NCI-H526 (cell line): ENCODE data around the gene CLIP1.

ENCODE experiments used
- DNase-seq, 2 experiments: peaks; one replicate each; lab custom pipeline; 2025; lab: John Stamatoyannopoulos, UW

The CLIP1 gene

DNA sequence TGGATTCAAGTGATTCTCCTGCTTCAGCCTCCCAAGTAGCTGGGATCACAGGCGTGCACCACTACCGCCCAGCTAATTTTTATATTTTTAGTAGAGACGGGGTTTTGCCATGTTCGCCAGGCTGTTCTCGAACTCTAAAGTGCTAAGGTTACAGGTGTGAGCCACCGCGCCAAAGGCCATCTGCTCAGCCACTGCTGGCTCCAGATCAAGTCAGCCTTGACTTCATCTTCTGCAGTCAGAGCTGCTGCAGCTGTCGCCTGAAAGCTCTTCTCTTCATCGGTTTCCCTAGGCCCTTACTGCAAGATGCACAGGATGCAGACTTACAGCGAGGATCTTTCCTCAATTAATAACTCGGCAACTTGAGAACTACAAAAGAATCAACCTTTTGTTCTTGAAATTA lies 66.8 kb downstream of the CLIP1 start:
- DNase-seq = no peak

DNA sequence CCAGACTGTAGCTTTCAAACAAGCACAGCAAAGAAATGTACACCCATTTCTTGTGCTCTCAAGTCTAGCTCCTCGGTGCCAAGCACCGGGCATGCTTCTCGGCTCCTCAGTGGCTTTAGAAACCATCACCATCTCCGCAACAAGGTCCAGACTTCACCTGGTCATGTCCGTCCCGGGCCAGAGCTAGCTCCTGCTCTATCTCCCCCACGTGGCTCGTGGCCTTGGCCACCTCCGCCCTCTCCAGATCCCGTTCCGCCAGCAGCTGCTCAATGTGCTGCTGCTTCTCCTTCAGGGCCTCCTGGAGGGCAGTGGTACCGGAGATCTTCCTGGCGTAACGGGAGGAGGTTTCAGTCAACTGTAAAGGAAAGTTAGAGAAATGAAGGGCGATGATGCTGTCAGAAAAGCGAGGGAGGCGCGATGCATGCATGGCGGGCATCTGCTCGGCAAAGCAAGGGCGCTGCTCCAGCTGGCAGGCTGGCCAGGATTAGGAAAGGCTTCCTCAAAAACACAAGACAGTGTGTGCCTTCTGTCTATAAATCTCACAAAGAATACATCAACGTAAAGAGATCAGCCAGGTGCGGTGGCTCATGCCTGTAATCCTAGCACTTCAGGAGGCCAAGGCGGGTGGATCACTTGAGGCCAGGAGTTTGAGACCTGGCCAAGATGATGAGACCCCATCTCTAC lies 67.4 kb downstream of the CLIP1 start:
- no peak for DNase-seq

DNA sequence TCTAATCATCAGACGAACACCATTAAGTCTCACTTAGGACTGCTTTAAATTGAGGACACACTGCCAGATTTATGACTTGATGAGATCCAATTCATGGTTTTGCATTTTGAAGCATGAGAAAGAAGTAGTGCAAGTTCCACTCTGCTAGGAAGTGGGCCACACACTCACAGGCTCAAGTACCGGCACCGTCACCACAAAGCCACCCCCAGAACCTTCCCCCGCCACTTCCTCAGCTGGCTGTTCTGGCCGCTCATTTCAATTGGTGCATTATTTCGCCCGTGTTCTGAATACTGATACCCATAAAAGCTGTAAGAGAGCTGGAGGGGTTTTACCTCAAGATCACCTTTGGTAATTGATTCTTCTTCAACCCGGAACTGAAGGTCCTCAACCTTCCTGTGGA lies 70.1 kb downstream of the CLIP1 start:
- DNase-seq = no peak

DNA sequence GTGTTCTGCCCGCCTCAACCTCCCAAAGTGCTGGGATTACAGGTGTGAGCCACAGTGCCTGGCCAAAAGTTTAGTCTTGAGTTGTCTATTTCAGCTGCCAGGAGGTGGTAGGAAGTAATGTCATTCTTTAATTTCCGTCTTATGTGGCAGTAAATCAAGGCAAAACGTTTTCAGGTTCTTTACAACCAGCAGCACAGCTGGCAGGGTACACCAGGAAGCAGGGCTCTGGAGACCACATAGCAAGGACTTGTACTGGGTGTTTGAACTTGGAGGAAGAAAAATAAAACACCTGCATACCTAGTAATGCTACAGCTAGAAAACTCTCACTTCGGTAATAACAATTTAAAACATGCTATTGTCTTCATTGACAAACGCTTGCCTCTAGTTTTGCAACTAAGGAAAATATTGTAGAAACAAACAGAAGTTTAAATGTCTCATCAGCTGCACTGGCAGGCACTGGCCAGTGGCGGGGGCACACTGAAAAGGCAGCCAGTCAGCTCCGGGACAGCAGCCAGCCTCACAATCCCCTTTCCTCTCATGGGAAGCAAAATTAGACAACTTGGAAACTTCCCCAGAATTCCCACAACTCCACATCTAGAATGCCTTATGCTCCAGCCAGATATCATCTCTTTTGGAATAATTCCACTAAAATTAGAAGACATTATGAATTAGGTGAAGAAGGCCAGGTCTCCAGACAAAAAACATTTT lies 72.2 kb downstream of the CLIP1 start:
- DNase-seq = no peak

DNA sequence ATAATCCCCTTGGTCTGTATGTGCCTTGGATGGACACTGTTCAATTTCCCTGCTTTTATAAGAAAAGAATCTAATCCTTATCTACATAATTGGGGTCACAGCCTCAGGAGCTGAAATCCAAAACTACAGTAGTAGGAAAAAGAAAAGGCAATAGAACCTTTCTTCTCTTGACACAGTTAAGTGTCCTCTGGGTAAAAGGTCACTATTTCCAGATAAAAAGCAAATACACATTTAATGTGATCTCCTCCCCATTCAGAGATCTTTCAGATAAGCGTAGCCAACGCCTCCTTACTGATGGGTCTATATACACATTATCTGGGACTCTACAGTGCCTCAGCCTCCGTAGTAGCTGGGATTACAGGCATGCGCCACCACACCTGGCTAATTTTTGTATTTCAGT lies 73.4 kb downstream of the CLIP1 start:
- no peak for DNase-seq

DNA sequence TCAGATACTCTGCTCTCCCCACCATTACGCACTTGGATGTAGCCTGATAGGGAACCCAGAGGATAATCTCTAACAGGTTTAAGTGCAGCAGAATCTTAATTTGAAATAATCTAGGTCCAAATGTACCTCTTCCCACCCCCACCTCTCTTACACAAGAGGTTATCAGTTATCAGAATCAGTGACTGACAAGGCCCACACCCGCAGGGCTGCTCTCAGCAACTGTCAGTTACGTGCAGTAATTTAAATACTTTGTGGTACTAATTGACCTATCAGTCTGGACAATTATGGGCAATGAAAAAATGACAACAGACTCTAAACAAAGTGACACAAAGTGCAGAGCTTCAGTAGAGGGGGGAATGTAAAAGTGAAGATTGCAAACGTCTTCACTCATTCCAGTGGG lies 74.0 kb downstream of the CLIP1 start:
- DNase-seq = no peak

DNA sequence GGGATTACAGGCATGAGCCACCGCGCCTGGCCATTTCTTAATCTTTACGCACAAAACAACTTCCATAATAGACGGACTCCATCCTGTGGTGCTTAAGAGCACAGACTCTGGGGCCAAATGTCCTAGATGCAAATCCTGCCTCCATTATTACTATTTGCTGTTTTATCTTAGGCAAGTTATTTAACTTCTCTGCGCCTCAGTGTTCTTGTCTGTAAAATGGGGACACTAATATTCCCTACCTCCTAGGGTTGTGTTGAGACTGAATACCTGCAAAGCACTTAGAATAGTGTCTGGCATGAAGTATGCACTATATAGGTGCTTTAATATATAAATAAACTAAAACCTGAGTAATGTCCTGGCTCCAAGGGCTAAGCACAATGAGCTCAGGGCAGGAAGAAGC lies 76.4 kb downstream of the CLIP1 start:
- no peak for DNase-seq

DNA sequence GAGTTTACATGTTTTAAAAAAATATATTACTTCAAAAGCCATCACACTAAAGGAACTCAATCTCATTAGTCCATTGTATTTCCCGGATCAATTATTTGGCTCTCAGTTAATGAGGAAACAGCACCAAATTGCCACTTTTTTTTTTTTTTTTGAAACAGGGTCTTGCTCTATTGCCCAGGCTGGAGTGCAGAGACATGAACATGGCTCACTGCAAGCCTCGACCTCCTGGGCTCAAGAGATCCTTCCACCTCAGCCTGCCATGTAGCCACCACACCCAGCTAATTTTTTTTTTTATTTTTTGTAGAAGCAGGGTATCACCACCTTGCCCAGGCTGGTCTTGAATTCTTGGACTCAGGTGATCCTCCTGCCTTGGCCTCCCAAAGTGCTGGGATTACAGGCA lies 77.4 kb downstream of the CLIP1 start:
- DNase-seq = no peak

DNA sequence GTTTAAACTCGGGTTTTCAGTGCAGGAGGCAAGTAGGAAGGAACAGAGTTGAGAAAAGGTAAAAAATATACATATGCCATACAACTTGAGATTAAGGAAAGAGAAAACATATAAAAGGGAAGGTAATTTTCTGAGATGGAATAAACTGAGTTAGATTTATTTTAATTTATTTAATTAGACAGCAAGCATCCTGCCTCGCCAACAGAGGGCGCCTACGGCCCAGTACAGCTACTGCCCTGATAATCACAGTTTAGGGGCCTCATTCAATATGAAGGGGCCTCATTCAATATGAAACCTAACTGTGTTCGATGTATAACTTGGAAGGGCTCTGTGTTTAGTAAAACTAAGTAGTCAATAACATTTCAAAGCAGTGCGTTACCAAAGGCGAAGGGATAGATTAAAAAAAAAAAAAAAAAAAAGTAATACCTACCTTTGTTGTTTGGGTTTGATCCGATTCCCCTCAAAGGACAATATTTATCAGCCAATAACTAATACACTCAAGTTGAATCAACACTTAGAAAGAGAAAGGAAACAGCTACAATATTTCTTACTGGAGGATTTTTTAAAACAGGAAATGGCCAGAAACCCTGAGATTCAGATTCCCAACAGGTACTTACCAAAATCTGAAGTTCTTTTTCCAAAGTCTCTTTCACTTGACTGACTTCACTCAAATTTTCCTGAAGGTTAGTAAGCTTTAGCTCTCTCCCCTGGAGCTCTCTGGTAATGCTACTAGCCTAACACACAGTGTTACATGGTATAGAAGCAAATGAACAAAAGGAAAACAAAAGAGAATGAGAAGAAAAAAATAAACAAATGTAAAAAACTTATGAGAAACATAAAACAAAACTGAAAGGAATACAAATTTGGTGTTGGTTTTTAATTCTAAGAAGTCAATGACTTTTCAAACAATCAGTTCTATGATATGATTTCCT lies 86.2 kb downstream of the CLIP1 start:
- peak in 1 of 2 experiments; percentile 28 for DNase-seq

DNA sequence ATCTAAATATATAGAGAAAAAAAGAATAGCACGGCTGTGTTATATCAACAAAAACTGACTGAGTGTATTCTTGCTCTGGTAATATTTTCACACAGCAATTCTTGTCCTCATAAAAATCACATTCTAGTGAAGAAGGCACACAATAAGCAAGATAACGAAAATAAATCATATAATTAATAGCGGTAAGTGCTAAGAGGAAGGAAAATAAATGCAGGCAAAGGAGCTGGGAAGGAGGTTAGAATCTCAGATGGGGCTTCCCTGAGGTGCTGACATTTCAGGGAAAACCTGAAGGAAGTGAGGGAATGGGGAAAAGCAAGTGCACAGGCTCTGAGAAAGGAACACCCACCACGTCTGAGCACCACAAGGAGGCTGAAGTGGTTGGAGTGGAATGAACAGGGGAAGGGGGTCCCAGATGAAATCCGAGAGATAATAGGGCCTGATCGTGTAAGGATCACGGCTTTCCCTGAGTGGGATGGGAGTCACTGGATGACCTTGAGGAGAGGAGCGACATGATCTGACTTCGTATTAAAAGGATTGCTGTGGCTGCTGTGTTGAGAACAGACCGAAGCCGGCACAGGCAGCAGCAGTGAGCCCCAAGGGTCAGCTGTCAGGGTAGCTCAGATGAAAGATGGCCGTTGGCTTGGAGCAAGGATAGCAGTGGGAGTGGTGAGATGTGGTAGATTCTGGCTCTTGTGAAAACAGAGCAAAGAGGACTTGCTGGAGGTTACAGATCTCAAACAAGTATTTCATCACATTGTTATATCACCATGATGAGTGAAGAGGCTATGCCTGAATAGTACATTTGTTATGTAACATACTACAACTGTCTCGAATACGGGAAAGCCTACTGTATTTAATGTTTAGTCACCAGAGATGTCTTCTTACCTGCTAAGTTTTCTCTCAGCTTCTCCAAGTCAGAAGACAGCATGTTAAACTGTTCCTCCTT lies 89.1 kb downstream of the CLIP1 start:
- no peak for DNase-seq

DNA sequence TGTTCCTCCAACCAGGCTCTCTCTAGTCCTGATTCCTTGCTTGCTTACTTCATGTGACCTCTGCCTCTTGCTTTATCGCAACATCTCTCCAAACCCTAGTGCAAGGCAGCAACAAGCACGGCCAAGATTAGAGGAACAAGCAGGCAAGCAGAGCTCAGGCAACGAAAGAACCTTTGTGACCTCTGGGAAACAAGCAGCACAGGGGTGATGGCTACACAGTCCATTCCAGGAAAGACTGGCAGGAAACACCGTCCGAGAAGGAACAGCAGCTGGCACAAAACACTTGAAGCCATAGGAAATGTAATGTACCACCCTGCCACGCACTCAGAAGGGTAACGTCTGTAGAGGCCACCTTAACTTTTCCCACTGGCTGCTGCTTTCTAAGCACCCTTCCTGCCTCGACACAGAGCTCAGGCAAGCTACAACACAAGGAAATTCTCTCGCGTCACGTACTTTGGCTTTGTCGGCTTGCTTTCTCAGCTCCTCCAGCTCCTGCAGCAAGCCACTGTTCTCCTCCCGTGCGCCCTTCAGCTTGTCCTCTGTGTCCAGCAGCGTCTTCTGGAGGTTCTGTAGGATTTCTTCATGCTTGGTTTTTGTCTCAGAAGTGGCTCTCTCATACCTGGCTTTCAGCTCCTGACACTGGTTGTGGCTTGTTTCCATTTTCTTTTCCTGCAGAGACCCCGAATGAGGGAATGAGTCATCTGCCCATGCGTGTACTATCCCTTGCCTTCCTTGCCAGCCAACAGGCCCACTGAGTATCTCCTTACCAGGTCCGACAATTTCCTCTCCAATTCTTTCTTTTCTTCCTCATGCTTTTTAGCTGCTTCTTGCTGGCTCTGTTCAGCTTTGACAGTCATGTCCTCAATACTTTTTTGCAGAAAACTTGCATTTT lies 94.7 kb downstream of the CLIP1 start:
- no peak for DNase-seq

DNA sequence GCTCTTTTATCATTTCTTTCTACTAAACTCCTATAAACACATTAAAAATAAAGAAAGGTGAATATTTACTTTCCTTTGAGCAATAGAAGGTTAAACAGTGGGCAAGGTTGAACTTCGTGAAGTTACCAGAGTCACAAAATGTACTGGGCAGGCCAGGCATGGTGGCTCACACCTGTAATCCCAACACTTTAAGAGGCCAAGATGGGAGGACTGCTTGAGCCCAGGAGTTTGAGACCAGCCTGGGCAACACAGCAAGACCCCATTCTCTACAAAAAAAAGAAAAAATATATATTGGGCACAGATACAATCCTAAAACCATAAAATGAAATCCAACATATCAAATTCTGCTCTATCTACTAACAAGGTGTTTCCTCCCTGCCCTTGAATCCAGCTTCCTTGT lies 95.5 kb downstream of the CLIP1 start:
- DNase-seq = no peak

DNA sequence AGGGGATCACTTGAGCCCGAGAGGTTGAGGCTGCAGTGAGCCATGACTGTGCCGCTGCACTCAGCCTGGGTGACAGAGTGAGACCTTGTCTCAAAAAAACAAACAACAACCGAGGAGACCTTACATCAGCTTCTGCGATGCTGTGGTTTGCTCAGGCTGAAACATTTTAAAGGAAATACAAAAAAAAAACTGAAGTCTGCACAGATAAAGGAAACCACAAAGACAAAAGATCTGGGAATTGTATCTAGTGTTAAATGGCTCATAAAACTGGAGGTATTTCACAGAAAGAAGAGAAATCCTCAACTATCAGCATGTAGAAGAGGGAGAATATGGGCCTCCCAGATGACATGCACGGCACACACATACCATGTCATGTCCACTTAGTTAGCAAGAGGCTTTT lies 95.9 kb downstream of the CLIP1 start:
- no peak for DNase-seq

DNA sequence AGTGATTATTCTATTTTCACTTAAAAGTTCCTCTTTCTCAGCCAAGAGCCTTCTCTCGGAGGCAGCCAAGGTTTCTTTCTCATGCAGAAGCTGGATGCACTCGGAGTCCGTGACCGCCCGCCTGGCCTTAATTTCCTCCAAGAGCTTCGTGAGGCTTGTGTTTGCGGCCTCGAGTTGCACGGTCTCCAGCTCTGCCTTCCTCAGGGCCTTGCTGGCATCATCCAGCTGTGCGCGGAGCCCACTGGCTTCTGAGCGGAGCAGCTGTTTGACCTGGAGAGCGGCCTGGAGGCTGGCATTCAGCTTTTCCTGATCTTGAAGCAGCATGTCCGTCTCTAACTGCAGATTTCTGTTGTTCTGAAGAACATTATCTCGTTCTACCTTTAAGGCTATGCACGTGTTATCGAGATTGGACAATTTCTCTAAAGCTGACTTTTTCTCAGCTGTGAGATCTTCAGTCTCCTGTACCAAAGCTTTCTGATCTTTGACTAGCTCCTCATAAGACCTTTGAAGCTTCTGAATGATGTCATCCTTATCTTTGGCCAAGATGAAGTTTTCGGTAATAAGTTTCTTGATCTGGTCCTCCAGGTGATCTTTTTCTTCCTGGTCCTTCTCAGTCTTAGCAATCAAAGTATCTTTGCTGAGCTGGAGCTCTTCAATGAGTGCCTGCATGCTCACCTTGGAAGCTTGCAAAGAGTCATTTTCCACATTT lies 99.0 kb downstream of the CLIP1 start:
- no peak for DNase-seq

DNA sequence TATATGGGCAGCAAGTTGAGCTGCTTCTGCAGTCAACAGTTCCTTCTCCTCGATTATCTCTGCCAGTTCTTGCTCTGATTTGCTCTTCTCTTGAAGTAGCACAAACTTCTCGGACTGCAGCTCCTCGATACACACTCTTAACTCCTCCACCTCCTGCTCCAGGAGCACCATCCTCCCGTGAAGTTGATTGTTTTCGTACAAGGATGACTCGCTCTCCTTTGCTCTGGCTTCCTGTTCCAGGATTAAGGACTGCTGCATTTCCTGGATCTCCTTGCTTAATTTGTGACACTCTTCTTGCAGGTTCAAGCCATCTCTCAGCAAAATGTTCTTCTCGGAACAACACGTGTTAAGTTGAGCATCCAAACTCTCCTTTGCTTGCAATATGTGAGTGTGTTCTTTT lies 100.0 kb downstream of the CLIP1 start:
- no peak for DNase-seq

DNA sequence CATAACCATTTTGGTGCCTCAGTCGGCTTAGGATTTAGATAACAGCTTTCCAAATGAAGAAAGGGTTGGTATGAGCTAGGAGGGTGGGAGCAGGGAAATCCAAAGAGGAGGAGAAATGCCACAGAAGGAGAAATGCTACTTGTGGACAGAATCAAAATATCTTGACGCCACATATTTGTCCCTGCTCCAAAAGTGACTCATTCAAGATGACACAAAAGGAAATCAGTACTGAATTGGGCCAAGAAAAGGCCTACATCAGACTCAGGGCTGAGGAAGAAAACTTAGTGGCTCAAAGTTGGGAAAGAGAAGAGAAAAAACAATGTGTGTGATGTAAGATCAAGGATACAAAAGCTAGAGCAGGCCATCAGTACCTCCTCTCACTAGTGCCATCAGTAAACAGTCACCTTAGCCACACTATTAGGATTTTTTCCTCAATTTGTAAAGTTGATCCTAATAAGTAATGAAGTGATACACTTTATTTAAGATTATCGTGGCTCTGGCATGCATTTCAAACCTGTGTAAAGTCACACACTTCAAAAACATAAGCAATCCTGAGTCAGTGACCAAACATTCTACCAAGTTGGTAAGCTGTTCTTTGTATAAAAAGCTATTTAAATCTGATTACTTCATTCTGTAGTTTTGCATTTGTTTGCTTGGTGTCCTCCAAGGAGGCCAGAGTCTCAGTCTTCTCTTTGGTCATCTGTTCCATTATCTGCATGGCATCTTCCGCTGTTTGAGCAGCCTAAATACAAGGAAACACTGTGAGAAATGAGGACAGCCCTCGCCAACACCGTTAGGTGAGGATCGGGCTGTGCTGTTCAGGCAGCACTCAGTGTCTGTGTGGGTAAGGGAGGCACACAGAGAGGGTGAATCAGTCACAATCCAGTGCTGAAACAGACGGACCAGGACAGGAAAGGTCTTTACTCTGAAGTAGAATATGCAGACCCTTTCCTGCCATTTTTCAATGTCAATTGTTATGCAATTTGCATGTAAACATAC lies 103.6 kb downstream of the CLIP1 start:
- no peak for DNase-seq

DNA sequence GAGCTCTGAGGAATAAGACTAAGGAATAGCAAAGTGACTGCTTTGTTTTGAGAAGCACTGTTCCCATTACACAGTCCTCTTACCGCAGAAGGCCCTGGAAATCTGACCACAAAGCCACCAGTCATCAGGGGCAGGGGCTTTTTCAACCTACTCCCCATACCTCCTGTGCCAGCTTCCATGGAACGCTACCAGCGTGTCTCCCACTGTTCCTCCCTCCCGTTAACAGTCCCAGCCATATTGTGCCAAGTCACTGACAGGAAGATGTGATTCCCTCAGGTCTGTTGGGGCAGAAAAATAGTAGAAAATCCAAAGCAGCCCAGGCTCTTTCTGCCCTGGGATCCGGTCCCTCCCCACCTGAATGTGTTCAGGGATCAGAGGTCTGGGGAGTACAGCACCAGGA lies 109.5 kb downstream of the CLIP1 start:
- DNase-seq = no peak

DNA sequence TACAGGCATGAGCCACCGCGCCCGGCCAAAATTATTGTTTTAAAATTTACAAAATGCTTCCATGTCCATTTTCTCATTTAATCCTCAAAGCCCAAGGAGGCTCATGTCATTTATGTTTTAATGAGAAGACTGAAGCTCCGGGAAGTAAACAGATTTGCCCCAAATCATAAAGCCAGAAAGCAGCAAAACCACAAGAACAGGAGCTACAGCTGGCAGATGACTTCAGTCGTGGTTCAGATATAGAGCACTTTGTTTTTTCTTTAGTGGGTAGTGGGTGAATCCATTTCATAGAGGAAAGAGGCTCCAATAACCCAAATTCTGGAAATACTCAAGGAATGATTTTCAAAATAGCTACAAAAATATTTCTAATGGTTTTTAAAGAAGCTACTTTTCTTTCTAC lies 110.8 kb downstream of the CLIP1 start:
- no peak for DNase-seq
